GM19468 (cell line): ENCODE data around the gene MRPL28.
A peak's percentile ranks its signal among the peaks of the same experiment; 100 is the strongest.
"Not testable (repeated sequence)": the region's sequence is repeated elsewhere in the genome, so short reads cannot be mapped to it uniquely, and the experiment has no call there.

Experiments
- ATAC-seq: cut with Tn5 transposase; IDR thresholded peaks from one replicate; pipeline ENCODE4 v1.9.1; 2021; ENCODE audit warnings: mild to moderate bottlenecking, moderate library complexity, moderate number of reproducible peaks; ENCODE audit not compliant: unreplicated experiment; ENCODE audit errors: extremely low read depth

MRPL28 gene

DNA sequence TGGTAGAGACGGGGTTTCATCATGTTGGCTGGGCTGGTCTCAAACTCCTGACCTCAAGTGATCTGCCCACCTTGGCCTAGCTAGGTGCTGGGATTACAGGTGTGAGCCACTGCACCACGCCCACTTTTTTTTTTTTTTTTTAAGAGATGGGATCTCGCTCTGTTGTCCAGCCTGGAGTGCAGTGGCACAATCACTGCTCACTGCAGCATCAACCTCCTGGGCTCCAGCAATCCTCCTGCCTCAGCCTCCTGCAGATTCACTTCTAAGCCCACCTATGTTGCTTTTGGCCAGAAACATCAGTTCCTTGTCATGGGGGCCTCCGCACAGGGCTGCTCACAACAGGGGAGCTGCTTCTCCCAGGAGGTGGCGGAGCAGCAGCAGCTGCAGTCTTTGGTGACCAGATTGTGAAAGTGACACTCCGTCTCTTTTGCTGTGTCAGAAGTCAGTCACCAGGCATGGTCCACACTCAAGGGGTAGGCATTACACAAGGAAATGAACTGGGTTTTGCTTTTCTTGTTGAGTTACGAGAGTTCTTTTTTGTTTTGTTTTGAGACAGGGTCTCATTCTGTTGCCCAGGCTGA, 22.2 kb upstream of the MRPL28 start:
- ATAC-seq, result no peak

DNA sequence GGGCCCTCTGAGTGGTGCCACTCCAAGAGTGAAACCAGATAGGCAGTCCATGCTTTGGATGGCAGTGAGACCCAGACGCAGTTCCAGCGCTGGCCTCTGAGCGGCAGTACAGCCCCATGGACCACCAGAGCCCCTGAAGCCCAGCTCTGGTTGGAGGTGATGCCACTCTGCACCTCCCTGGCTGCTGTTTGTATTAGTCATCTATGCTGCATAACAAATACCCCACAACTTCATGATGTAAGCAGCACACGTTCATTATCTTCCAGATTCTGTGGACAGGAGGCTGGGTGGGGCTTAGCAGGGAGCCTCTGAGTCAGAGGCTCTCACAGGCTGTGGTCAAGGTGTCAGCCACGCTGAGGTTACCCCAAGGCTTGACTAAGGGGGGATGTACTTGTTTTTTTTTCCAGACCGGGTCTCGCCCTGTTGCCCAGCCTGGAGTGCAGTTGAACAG, 21.6 kb upstream of the MRPL28 start:
- ATAC-seq, result no peak

DNA sequence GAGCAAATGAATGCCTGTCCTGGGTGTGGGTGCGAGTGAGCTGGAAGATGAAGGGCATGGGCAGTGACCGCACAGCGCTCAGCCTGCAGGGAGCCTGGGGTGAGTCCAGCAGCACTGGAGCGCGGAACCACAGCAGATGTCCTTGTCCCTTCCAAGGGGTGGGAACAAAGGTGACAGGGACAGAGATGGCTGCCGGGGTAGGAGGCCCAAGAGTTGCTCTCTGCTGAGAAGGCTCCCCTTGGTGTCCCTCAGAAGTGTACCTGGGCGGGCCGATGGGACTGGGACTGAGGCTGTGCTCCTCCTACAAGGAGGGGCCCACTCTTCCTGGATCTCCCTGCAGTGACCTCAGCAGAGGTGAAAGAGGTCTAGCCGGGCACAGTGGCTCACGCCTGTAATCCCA, 19.0 kb upstream of the MRPL28 start:
- no peak for ATAC-seq

DNA sequence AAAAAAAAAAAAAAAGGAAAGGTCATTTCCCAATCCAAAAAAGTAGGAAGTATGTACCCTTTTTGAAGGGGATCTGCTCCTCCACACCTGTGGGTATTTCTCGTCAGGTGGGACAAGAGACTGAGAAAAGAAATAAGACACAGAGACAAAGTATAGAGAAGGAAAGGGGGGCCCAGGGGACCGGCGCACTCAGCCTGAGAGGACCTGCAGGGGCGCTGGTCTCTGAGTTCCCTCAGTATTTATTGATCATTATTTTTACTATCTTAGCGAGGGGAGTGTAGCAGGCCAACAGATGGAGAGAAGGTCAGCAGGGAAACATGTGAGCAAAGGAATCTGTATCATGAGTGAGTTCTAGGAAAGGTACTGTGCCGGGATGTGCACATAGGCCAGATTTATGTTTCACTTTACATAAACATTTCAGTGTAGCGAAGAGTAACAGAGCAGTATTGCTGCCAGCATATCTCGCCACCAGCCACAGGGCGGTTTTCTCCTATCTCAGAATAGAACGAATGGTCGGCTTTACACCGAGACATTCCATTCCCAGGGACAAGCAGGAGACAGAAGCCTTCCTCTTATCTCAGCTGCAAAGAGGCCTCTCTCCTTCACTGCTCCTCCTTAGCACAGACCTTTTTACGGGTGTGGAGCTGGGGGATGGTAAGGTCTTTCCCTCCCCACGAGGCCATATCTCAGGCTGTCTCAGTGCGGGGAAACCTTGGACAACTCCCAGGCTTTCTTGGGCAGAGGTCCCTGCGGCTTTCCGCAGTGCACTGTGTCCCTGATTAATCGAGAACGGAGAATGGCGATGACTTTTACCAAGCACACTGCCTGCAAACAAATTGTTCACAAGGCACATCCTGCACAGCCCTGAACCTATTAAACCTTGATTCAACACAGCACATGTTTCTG, 17.7 kb upstream of the MRPL28 start:
- not testable (repeated sequence) for ATAC-seq

DNA sequence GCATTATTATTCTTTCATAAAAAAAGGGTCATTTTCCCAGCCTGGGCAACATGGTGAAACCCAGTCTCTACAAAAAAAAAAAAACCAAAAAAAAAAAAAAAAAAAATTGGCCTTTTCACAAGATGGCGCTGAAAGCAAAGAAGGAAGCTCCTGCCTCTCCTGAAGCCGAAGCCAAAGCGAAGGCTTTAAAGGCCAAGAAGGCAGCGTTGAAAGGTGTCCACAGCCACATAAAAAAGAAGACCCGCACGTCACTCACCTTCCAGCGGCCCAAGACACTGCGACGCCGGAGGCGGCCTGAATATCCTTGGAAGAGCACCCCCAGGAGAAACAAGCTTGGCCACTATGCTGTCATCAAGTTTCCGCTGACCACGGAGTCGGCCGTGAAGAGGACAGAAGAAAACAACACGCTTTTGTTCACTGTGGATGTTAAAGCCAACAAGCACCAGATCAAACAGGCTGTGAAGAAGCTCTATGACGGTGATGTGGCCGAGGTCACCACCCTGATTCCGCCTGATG, 16.4 kb upstream of the MRPL28 start:
- ATAC-seq, result no peak

DNA sequence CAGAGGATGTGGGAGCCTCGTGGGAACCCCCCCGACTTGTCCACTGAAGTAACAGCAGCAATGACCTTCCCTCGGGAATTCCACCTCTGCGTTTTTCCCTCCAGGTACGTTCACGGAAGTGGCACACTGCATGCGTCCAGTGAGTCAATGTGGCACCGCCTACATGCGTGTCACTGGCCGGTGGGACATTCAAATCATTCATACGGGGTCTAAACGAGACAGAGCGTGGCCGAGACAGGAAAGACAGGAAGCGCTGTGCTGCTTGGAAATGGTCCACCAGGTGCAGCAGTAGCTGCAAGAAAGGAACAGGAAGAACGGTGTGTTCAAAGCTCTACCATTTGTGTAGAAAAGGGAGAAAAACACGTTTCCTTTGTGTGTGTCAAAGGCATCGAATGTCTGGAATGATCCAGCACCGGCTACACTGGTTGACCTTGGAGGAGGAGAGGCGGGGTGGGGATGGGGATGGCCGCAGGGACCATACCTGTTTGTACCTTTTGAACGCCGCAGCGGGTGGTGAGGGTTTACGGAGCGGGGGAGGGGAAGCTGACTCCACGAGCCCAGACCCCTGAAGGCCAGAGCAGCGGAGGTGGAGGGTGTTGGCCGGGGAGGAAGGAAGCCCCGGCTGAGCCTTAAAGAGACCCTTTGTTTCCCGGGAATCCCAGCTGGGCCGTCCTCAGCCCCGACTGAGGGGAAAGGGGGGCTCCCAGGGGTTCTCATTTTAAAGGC, 13.2 kb upstream of the MRPL28 start:
- no peak for ATAC-seq

DNA sequence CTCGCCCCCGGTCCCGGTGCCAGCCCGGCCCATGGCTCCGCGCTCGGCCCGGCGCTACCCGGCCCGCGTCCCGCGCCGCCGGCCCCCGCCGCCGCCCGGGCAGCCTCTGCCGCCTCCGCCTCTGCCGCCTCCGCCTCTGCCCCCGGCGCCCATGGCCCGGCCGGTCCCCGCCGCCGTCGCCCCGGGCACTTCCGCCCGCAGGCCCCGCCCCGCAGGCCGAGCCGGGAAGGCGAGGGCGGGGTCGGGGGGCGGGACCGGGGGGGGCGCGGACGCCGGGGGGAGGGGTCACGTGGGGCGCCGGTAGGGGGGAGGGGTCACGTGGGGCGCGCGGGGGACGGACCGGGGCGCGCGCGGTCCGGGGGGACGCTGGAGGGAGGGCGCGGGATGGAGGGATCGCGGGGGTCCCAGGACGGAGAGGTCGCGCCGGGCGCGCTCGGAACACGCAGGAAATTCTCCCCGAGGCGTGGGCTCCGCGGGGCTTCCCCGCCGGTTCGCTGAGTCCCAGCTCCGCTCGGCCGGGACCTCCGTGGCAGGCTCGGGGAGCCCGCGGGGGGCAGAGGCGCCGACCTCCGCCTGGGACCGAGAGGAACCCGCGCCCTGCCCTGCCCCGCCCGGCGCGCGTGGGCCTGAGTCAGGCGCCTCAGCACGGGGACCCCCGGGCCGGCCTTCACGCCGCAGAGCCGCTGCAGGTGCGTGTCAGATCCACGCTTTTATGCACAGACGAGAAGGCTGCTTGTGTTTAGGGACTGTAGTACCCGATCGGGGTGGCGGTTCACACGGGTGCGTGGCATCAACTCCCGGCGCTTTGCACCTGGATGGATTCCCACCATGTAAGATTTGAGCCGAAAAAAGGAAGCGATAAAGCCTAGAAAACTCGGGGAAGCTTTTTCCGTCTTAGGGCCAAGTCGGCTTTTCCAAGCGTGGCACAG, 11.7 kb upstream of the MRPL28 start, which contains the start of gene PGAP6:
Gene PGAP6, minus strand, starts transcription at position 190 of the 929 bp plus-strand sequence. Its CDS starts 157 bp downstream, at position 33.
- peak; percentile 19 for ATAC-seq

DNA sequence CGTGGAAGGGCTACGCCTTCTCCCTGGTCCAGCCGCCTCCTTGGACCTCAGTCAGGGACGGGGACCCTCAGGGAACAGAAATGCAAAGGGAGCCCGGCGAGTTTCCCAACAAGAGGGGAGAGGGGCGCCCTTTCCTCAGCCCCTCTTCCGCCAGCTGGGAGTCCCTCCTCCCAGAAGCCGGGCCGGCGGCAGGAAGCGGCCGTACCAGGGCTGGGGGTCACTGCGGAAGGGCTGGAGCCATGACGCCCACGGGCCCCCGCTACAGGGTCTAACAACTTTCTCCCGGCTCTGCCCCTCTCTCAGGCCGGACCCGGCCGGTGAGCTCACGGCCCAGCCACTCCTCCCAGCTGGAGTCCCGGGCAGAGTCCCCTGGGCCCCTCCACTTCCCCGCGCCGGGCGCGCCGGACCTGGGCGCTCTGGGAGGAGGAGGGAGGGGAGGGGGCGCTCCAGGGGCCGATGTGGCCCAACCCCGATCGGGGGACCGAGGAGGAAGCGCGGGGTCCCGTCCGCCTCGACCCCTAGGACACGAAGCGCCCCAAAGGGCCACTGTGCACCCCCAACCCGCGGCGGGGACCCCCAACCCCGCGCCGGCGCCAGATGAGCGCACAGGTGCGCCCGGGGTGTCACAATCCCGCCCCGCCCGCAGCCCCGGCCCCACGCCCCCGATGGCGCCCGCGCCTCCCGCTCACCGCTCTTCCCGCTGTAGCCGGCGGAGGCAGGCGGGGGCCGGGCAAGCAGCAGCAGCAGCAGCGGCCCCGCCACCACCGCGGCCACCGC, 10.9 kb upstream of the MRPL28 start:
- ATAC-seq, result no peak

DNA sequence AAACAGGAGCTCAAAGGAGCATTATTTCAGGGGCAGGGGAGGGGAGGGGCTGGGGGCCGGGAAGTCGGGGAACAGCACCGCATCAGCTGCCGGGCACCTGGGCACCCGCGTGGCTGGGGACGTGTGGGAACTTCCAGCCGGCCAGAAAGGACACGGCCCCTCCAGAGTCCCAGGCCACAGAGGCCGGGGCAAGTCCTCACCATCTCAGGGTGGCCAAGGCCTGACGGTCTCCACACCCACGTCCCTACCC, 10.3 kb upstream of the MRPL28 start:
- no peak for ATAC-seq

DNA sequence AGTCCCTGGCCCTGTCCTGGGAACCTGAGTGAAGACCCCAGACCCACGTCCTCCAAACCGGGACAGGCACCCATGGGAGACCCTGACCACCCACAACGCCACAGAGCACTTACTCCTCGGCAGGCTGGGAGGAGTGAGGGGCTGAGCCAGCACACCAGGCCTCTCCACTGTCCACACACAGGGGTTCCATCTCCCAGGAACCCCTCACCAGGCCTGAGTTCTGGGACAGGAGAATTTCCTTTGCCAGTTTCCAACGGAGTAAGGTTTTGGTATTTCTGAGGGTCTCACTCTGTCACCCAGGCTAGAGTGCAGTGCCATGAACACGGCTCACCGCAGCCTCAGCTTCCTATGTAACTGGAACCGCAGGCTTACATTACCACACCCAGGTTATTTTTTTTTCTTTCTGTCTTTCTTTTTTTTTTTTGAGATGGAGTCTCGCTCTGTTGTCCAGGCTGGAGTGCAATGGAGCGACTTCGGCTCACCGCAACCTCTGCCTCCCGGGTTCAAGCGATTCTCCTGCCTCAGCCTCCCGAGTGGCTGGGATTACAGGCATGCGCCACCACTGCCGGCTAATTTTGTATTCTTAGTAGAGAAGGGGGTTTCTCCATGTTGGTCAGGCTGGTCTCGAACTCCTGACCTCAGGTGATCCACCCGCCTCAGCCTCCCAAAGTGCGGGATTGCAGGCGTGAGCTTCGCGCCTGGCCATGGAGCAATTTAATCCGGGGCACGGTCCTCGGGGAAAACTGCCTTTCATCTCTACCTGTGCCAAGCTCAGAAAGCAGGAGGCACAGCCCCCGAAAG, 9.8 kb upstream of the MRPL28 start:
- ATAC-seq, result no peak

DNA sequence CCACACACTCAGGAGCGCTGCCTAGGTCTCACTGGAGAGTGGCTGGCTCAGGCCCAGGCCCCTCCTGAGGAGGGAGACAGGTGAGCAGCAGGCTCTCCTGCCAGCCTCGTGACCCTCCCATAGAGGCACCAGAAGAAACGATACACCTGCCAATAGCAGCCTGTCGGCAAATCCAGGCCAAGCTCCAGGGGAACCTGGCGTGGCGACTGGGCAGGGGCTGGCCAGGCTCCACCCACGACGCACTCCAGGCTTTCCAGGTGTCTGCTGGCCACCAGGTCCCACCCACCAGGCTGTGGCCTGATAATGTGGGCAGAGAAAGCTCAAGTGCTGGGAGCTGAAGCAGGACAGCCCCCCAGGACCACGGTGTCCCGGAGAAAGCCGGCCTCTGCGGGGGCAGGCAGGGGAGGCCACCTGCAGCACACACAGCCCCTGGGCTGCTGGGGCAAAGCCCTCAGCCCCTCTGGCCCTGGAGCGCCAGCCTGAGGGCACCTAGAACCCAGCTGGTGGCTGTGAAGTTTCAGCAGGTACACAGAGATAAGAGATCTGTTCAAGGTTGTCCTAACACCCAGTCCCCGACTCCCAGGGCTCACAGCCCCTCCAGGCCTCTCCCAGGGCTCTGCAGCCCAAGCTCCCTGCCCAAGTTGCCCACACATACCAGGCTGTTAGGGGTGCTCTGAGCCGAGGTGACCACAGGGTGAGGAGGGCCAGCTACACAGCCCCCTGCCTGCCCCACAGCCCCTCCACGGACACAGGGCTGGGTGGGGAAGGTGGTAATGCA, 9.0 kb upstream of the MRPL28 start:
- no peak for ATAC-seq

DNA sequence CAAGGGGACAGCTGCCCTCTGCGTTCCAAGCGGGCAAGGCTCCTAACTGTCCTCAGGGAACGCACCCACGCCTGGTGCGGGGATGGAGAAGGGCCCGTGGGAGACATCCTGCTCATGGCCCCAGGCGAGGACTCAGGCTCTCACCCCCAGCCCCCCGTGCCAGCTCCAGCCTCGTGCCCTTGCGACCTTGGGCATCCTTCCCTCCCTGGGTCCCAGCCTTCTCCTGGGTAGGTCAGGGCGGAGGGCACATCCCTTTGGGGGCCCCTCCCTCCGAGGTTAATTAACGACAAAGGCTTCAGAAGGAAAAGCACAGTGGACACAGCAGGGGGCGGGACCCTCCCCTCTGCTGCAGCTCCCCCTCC, 8.5 kb upstream of the MRPL28 start:
- no peak for ATAC-seq

DNA sequence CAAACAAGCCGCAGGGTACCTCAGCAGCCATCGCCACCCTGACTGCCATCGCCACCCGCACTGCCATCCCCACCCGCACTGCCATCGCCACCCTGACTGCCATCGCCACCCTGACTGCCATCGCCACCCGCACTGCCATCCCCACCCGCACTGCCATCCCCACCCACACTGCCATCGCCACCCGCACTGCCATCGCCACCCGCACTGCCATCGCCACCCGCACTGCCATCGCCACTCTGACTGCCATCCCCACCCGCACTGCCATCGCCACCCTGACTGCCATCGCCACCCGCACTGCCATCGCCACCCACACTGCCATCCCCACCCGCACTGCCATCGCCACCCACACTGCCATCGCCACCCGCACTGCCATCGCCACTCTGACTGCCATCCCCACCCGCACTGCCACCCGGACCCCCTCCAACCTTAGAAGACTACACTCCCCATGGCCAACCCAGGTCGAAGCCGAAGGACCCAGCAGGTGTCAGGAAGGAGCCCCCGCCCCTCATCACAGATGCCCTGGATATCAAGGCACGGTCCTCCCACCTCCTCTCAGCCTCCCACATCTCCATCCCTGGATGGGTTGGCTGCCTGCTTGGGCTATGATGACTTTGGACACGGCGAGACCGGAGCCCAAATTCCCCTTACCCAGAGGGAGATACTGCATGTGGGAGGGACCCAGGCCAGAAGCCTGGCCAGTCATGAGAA, 7.9 kb upstream of the MRPL28 start:
- not testable (repeated sequence) for ATAC-seq

DNA sequence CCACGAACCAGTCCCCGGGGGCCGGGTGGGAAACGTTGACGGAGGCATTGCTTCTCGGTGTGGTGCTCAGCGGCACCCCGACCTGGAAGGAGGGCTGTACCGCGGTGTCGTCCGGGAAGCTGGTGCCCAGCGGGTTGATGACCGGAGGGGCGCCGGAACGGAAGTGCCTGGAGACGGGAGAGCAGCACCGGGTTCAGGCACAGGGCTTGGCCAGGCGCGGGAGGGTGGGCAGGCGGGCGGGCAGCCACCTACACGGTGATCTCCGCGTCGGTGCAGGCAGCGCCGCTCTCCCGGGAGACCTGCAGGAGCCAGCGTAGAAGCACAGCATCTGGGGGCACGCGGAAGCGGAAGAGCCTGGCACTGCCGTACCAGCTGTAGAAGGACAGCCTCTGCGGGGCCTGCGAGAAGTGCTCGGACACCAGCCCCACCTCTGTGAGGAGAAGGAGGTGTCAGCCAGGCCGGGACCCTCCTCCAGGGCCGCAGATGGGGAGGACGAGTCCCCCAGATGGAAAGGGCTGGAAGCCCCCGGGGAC, 7.1 kb upstream of the MRPL28 start:
- ATAC-seq, result no peak

DNA sequence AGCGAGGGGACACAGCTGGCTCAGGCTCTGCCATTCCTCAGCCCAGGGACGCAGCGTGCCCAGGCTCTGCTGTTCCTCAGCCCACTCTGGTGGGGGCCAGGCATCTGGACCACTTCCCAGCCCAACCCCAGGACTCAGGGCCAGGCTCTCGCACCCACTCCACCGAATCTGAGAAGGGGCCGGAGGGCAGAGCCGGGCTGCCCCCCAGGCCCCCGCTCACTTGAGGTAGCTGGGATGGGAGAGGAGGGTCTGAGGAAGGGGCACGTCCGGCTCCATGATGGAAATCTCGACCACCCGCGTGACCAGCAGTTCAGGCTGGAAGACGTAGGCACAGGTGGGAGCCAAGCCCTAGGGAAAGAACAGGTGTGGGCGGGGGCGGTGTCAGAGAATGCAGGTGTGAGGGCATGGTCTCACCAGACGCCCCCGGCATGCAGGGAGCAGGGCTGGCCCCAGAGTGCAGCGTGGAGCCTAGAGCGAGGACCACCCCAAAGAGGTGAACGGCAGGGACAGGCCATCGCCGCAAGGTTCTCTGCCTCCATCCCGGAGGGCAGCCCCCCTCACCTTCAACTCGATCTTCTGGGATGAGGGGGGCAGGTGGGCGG, 6.6 kb upstream of the MRPL28 start:
- ATAC-seq, result no peak
